Tibial nerve (tissue), 4 donors: Measurements from ENCODE around the gene OR5D18. TPM values are rescaled to one million over a fixed set of nuclear protein-coding genes. Genes with fewer than 3 reads are reported as not detected.

ENCODE experiments used
- DNase-seq, 2 donors: peaks; one replicate each; pipeline ENCODE4 v3.0.0-alpha.2; 2019; ENCODE audit warnings: low spot score in 2 of 2
- H3K27ac ChIP-seq, 4 donors: fragments of 200-600 bp; sonication (generic) in 3 of 4; one replicate each; pipeline ENCODE4 v1.5.1; 2017 to 2019; ENCODE audit warnings: mild to moderate bottlenecking in 1 of 4
- H3K27me3 ChIP-seq, 2 donors: fragments of 200-600 bp; sonication (generic) in 1 of 2; one replicate each; pipeline versions ENCODE4 v1.5.1 to v1.6.0; 2017 to 2019
- H3K36me3 ChIP-seq, 3 donors: fragments of 200-600 bp; sonication (generic); one replicate each; pipeline ENCODE4 v1.5.1; 2018 to 2019
- H3K4me1 ChIP-seq, 4 donors: fragments of 200-600 bp; sonication (generic) in 3 of 4; one replicate each; pipeline ENCODE4 v1.5.1; 2017 to 2019
- H3K4me3 ChIP-seq, 4 donors: fragments of 200-600 bp; sonication (generic) in 3 of 4; one replicate each; pipeline ENCODE4 v1.5.1; 2017 to 2019; ENCODE audit warnings: mild to moderate bottlenecking in 1 of 4, moderate library complexity in 1 of 4
- H3K9me3 ChIP-seq, 4 donors: fragments of 200-600 bp; sonication (generic) in 3 of 4; one replicate each; pipeline ENCODE4 v1.5.1; 2017 to 2019
- EP300 ChIP-seq, 2 donors: sonication (generic); formaldehyde crosslinking; IDR thresholded peaks; one replicate each; pipeline ENCODE4 v1.6.1; 2017; ENCODE audit warnings: antibody characterized with exemption in 2 of 2, mild to moderate bottlenecking in 1 of 2
- POLR2A ChIP-seq, 2 donors: fragments of 450-650 bp; IDR thresholded peaks; one replicate each; pipeline ENCODE4 v1.6.1; 2017; ENCODE audit warnings: antibody characterized with exemption in 2 of 2, mild to moderate bottlenecking in 2 of 2, moderate library complexity in 2 of 2
- WGBS, 2 donors: methylation state at CpG; one replicate each; pipeline ENCODE4 v1.1.5; 2018; 5-methylcytosine and 5-hydroxymethylcytosine counted together
- total RNA-seq, 4 donors: library from RNA; depleted of rRNA; stranded (reverse); fragments of >200 nt; gene quantifications; one replicate each; pipeline ENCODE4 v1.1.0, GENCODE V29; 2016
- TF ChIP-seq, protein P1 (sequence below), 5 experiments: fragments of 200-600 bp in 3 of 5; fragments of 450-650 bp in 2 of 5; sonication (generic) in 3 of 5; IDR thresholded peaks; one replicate each; pipeline ENCODE4 v1.5.1; 2016 to 2019; ENCODE audit warnings: antibody characterized with exemption in 5 of 5, mild to moderate bottlenecking in 3 of 5, moderate library complexity in 2 of 5

OR5D18 gene
- not detected for total RNA-seq

DNA sequence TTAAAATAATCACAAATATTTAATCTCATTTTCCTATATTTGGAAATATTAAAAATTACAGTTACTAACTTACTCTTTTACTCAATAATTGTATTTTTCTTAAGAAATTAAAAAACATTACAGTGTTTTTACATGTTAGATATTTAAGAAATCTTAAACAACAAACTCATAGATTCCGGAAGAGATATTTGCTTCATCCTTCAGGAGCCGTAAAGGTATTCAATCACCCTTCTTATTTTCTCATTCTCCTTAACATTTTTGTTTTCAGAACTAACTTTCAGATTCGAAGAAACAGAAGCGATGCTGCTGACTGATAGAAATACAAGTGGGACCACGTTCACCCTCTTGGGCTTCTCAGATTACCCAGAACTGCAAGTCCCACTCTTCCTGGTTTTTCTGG lies at the start of gene OR5D18:
Gene OR5D18, plus strand, starts transcription at position 301 of the 400 bp plus-strand sequence. Its CDS starts 0 bp downstream, at position 301.
- H3K4me3 ChIP-seq, result no peak within 1 kb of the TSS
- TF ChIP-seq EP300 (IDR thresholded peaks at IDR 0.05) (no peak), POLR2A (IDR thresholded peaks at IDR 0.05) (no peak)
- TF ChIP-seq, protein P1, sequence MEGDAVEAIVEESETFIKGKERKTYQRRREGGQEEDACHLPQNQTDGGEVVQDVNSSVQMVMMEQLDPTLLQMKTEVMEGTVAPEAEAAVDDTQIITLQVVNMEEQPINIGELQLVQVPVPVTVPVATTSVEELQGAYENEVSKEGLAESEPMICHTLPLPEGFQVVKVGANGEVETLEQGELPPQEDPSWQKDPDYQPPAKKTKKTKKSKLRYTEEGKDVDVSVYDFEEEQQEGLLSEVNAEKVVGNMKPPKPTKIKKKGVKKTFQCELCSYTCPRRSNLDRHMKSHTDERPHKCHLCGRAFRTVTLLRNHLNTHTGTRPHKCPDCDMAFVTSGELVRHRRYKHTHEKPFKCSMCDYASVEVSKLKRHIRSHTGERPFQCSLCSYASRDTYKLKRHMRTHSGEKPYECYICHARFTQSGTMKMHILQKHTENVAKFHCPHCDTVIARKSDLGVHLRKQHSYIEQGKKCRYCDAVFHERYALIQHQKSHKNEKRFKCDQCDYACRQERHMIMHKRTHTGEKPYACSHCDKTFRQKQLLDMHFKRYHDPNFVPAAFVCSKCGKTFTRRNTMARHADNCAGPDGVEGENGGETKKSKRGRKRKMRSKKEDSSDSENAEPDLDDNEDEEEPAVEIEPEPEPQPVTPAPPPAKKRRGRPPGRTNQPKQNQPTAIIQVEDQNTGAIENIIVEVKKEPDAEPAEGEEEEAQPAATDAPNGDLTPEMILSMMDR (IDR thresholded peaks at IDR 0.05), result no peak
- H3K9me3 ChIP-seq, result no peaks in the 10 kb centered on the region
- H3K27ac ChIP-seq, result no peak within 1 kb of the TSS
- DNase-seq, result no peak
- H3K36me3 ChIP-seq, result no peaks in the 10 kb centered on the region
- WGBS, 2 donors, result 87 to 88% methylated on average over 5 of the region's 5 CpGs
- H3K27me3 ChIP-seq, result no peaks in the 10 kb centered on the region
- H3K4me1 ChIP-seq, result no peaks in the 10 kb centered on the region

DNA sequence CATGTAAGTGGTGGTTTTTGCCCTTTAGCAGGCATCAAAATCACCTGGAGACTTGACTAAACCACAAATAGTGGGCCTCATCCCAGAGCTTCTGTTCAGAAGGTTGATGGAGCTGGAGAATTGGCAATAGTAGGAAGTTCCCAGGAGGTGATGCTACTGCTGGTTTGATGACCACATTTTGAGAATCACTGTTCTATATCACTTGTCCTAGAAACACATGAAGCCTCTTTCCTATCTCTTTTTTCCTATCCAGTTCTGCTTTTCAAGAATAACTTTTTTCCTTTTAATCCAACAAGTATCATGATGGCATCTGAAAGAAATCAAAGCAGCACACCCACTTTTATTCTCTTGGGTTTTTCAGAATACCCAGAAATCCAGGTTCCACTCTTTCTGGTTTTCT lies 46.3 kb upstream of the OR5D18 start, which contains the start of gene OR5D13:
Gene OR5D13, plus strand, starts transcription at position 301 of the 400 bp plus-strand sequence. Its CDS starts 0 bp downstream, at position 301.
- Histone ChIP-seq H3K4me1 (no peaks in the 10 kb centered on the region), H3K9me3 (peaks cover 0 to 6% (median 0%) of the 10 kb centered on the region in 4 donors), H3K27ac (no peak within 1 kb of the TSS), H3K27me3 (no peaks in the 10 kb centered on the region), H3K36me3 (no peaks in the 10 kb centered on the region), H3K4me3 (no peak within 1 kb of the TSS)
- TF ChIP-seq, protein P1 (IDR thresholded peaks at IDR 0.05), result no peak
- TF ChIP-seq POLR2A (IDR thresholded peaks at IDR 0.05) (no peak), EP300 (IDR thresholded peaks at IDR 0.05) (no peak)
- no peak for DNase-seq

DNA sequence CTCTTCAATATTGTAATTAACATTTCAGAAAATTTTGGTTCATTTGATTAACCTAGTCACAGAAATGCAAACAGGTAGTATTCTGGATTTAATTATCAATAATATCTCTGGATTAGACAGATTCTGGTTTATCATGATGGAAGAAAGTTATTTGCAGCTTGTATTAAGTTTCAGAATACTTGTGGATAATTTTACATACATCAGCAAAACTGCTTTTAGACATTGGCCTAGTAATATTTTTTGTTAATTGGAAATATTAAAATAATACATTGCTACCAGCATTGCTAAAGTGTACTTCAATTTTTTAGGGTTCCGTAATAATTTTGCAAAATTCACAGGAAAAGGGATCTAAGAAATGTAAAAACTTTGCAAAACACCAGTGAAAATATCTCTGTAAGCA lies 27.8 kb upstream of the OR5D18 start:
- 85 to 93% methylated on average over 1 of the region's 1 CpG for WGBS, 2 donors
- Histone ChIP-seq H3K36me3 (no peaks in the 10 kb centered on the region), H3K27me3 (no peaks in the 10 kb centered on the region), H3K27ac (no peak overlapping the region), H3K4me1 (no peaks in the 10 kb centered on the region), H3K9me3 (no peaks in the 10 kb centered on the region), H3K4me3 (no peak overlapping the region)
- no peak for DNase-seq
- TF ChIP-seq POLR2A (IDR thresholded peaks at IDR 0.05), result no peak
- TF ChIP-seq, protein P1 (IDR thresholded peaks at IDR 0.05), result no peak
- TF ChIP-seq EP300 (IDR thresholded peaks at IDR 0.05), result no peak

DNA sequence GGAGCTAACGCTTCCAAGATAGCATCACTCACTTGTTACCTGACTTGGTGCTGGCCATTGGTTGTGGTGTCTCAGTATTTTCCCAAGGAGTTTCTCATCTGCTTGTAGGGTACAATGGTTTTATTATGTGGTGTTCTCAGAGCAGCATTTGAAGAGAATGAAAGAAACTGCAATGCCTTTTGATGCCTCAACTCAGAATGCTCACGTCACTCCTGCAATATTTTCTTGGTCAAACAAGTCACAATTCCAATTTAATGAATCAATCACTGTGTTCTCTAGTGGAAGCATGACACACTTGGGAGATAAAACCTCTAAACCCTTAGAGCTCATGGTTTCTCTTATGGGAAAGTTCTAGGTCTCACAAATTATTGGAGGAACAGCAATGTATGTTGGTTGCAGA lies 26.1 kb upstream of the OR5D18 start:
- WGBS, 2 donors, result 41 to 77% methylated on average over 2 of the region's 2 CpGs
- Histone ChIP-seq H3K27me3 (no peaks in the 10 kb centered on the region), H3K27ac (no peak overlapping the region), H3K36me3 (no peaks in the 10 kb centered on the region), H3K4me1 (no peaks in the 10 kb centered on the region), H3K4me3 (no peak overlapping the region), H3K9me3 (no peaks in the 10 kb centered on the region)
- no peak for DNase-seq
- TF ChIP-seq, protein P1 (IDR thresholded peaks at IDR 0.05), result no peak
- TF ChIP-seq EP300 (IDR thresholded peaks at IDR 0.05), result no peak
- TF ChIP-seq POLR2A (IDR thresholded peaks at IDR 0.05), result no peak

DNA sequence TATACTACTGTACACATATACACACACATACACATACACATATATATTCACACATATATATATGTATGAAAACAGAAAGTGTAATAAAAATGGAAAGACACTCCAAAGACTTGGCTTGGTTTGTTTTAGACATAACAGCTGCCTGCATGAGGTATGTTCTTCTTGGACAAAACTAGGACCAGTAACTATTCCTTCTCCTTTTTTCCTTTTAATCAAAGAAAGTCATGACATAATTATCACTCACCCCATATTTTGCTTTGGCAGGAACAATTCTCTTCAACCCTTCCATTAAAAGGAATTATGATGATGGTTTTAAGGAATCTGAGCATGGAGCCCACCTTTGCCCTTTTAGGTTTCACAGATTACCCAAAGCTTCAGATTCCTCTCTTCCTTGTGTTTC lies 24.2 kb upstream of the OR5D18 start, which contains the start of gene OR5D14:
Gene OR5D14, plus strand, starts transcription at position 301 of the 400 bp plus-strand sequence. Its CDS starts 0 bp downstream, at position 301.
- Histone ChIP-seq H3K9me3 (no peaks in the 10 kb centered on the region), H3K4me1 (no peaks in the 10 kb centered on the region), H3K27me3 (no peaks in the 10 kb centered on the region), H3K27ac (no peak within 1 kb of the TSS), H3K36me3 (no peaks in the 10 kb centered on the region), H3K4me3 (no peak within 1 kb of the TSS)
- no peak for DNase-seq
- TF ChIP-seq EP300 (IDR thresholded peaks at IDR 0.05), result no peak
- TF ChIP-seq POLR2A (IDR thresholded peaks at IDR 0.05), result no peak
- TF ChIP-seq, protein P1 (IDR thresholded peaks at IDR 0.05), result no peak
